ENCODE measurements around the gene MEGF11.

The MEGF11 gene

GRCh38 chr15:66292571-66293418 is 39.2 kb upstream of the MEGF11 start (continued):
- TF ChIP-seq ATF2 (tag by site-specific recombination; IDR thresholded peaks at IDR 0.05; ENCODE audit: low read depth) (no peak), ZSCAN30 (tag by site-specific recombination; IDR thresholded peaks at IDR 0.05) (no peak), REPIN1 (tag by site-specific recombination; IDR thresholded peaks at IDR 0.05; ENCODE audit: low read depth) (no peak), ZNF658 (tag by site-specific recombination; IDR thresholded peaks at IDR 0.05) (no peak), ZNF223 (tag by site-specific recombination; IDR thresholded peaks at IDR 0.05) (0 out of 2 replicates have a peak, but pooled peaks have one; percentile 18), MYNN (tag by site-specific recombination; IDR thresholded peaks at IDR 0.05; ENCODE audit: borderline replicate concordance) (no peak), TRIM28 (IDR thresholded peaks at IDR 0.05; ENCODE audit: borderline replicate concordance, low read length) (no peak), ZNF626 (tag by site-specific recombination; IDR thresholded peaks at IDR 0.05) (no peak), ZNF549 (tag by site-specific recombination; IDR thresholded peaks at IDR 0.05) (no peak), ZNF521 (tag by site-specific recombination; IDR thresholded peaks at IDR 0.05) (no peak), ZBTB8A (tag by site-specific recombination; IDR thresholded peaks at IDR 0.05) (peak; percentile 3; the same call in 1 of the 2 replicates), ZNF133 (tag by site-specific recombination; IDR thresholded peaks at IDR 0.05) (no peak), SCRT1 (tag by site-specific recombination; IDR thresholded peaks at IDR 0.05; ENCODE audit: borderline replicate concordance) (no peak), EGR2 (tag by site-specific recombination; IDR thresholded peaks at IDR 0.05; ENCODE audit: low read depth) (no peak), BCL11B (tag by site-specific recombination; IDR thresholded peaks at IDR 0.05; ENCODE audit: low read depth) (no peak), ZNF776 (tag by site-specific recombination; IDR thresholded peaks at IDR 0.05; ENCODE audit: borderline replicate concordance) (no peak), SP7 (tag by site-specific recombination; IDR thresholded peaks at IDR 0.05) (no peak), ZNF24 (tag by site-specific recombination; IDR thresholded peaks at IDR 0.05) (no peak), ZNF747 (tag by site-specific recombination; IDR thresholded peaks at IDR 0.05) (no peak), ZNF610 (tag by site-specific recombination; IDR thresholded peaks at IDR 0.05; ENCODE audit: borderline replicate concordance) (no peak), ZNF768 (tag by site-specific recombination; IDR thresholded peaks at IDR 0.05) (no peak), BCL11A (tag by site-specific recombination; IDR thresholded peaks at IDR 0.05; ENCODE audit: low read depth) (no peak), ZNF426 (tag by site-specific recombination; IDR thresholded peaks at IDR 0.05) (no peak), SETDB1 (IDR thresholded peaks at IDR 0.05; ENCODE audit: insufficient read length, low read length) (no peak), PRDM2 (tag by site-specific recombination; IDR thresholded peaks at IDR 0.05; ENCODE audit: borderline replicate concordance) (no peak), HOXC10 (CRISPR knock-in tag; IDR thresholded peaks at IDR 0.05) (no peak), ZNF37A (tag by site-specific recombination; IDR thresholded peaks at IDR 0.05) (no peak), ZNF596 (tag by site-specific recombination; IDR thresholded peaks at IDR 0.05) (no peak), ZNF529 (tag by site-specific recombination; IDR thresholded peaks at IDR 0.05; ENCODE audit: insufficient replicate concordance) (peak; percentile 10), ZNF544 (tag by site-specific recombination; IDR thresholded peaks at IDR 0.05) (no peak), ZNF433 (tag by site-specific recombination; IDR thresholded peaks at IDR 0.05; ENCODE audit: low read depth) (no peak), MZF1 (tag by site-specific recombination; IDR thresholded peaks at IDR 0.05; ENCODE audit: borderline replicate concordance) (no peak), PBX3 (CRISPR knock-in tag; IDR thresholded peaks at IDR 0.05) (no peak)
